AG09319 (cell line): ENCODE data around the gene KRT33A.

Experiments used
- DNase-seq: peaks from one replicate; pipeline ENCODE4 v3.0.0-alpha.2; 2010; ENCODE audit warnings: low read depth; ENCODE audit errors: extremely low read depth
- TF ChIP-seq, protein P1 (sequence below): IDR thresholded peaks from 2 replicates; pipeline ENCODE4 v1.5.1; 2011; ENCODE audit warnings: low read depth, mild to moderate bottlenecking, inconsistent platforms, low read length, moderate library complexity

The KRT33A gene

DNA sequence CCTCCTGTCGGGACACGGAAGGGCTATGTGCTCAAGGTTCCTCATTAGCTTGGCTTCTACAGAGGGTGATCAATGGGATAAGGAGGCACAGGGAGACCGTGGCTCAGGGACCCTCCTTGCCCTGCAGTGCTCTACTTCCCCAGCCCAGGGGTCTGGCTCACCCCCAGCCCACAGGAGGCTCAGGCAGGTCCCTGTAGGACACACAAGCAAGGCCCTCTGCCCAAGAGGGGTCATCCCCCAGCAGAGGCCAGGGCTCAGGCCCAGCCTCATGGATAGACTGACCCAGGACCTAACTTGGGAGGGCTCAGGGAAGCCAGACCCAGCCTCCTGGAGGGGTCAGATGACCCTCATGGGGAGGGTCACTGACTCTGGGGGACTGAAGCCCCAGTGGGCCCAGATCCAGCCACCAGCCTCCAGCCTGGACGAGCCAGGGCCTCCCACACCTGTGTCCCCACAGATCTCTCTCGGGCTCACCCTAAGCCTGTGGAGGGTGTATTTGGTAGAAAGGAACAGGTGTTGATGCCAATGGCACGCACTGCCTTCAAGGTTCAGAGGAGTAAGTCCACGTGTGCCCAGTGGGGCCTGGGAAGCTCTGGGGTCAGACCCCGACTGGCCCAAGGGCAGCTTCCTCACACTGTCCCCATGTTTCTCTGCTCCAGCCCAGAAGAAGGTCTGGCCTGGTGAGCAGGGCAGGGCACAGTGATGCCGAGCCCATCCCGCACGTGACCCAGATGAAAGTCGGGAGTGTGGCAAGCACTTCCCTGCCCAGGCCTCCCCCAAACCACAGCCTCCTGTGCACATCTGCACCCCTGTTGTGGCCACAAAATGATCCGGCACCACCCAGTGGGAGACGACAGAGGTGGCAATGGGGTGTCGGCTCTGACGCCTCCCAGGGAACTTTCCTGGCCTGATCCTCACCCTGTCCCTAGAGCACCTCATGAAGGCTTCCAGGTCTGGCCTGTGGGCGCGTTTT lies 24.2 kb downstream of the KRT33A start:
- no peak for DNase-seq

DNA sequence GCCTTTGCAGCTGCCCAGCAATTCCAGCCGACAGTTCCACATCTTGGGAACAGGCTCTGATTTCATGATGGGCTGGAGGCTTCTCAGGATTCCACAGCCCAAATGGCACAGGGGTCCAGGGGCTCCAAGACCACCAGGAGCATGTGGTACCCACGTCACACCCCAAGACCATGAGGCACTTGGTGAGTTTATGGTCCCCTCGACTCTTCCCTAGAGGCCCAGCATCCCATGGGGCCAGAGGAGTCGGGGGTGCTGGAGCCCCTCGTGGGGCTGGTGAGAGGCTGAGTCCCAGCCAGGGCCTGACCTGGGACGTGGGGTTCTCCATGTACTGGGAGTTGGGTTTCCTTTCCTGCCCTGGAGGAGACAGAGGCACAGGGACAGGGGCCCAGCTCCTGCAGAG lies 25.0 kb downstream of the KRT33A start:
- TF ChIP-seq, protein P1, sequence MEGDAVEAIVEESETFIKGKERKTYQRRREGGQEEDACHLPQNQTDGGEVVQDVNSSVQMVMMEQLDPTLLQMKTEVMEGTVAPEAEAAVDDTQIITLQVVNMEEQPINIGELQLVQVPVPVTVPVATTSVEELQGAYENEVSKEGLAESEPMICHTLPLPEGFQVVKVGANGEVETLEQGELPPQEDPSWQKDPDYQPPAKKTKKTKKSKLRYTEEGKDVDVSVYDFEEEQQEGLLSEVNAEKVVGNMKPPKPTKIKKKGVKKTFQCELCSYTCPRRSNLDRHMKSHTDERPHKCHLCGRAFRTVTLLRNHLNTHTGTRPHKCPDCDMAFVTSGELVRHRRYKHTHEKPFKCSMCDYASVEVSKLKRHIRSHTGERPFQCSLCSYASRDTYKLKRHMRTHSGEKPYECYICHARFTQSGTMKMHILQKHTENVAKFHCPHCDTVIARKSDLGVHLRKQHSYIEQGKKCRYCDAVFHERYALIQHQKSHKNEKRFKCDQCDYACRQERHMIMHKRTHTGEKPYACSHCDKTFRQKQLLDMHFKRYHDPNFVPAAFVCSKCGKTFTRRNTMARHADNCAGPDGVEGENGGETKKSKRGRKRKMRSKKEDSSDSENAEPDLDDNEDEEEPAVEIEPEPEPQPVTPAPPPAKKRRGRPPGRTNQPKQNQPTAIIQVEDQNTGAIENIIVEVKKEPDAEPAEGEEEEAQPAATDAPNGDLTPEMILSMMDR = no peak
- no peak for DNase-seq

More for the DNA sequence above, 24.2 kb downstream of the KRT33A start:
- TF ChIP-seq, protein P1 = no peak

DNA sequence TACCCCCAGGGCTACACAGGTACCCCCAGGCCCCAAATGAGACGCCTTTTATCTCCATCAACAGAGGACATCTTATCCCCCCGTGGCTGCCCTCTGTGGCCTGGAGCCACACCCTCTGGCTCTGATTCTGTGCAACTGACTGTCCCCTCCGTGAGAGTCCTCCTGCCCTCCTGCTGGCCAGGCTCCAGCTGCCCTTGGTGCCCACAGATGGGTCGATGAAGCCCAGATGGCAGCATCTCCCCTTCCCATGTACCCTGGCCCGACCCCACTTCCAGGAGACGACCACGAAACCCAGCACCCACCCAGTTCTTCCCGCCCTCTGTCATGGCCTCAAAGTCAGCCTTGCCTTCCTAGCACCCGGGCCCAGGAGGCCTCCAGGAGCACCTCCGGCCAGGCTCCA lies 25.5 kb downstream of the KRT33A start:
- TF ChIP-seq, protein P1 = no peak
- no peak for DNase-seq

DNA sequence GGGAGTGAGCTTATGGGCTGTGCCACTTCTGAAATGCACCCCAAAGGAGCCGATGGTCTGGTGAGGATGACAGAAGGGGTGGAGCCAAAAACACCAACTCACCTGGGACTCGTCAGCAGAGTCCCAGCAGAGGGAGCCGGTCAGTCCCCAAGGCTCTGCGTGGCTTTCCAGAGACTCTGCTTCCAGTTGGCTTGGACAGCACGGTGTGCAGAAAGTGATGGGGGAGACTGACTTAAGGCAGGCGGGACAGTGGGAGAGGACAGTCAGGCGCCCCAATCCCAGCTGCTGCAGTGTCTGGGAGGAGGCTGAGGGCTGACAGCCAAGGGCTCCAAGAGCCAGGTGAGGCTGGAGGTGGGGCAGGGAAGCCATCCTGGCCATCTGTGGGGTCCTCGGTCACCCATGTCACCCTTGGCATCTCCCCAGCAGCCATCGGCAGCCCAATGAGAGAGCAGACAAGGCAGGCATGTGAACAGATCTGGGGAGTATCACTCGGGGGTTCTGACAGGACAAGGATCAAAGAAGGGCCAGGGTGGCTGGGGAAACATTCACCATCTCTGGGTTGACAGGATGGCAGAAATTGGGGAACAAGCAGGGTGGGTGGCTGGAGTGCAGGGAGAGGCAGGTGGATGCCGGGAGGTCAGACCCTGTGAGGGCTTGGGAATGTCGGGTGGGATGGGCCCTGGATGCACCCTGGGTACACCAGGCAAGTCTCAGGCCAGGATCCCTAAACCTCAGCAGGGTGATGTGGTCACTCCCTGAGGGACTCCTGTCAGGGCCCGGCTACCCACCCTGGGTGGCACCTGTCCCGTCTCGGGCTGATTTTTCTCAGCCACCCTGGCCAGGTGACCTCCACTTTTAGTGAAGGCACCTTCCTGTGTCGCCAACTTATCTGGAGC lies 26.2 kb downstream of the KRT33A start:
- TF ChIP-seq, protein P1 = peak; percentile 5; the same call in 1 of the 2 replicates
- no peak for DNase-seq

DNA sequence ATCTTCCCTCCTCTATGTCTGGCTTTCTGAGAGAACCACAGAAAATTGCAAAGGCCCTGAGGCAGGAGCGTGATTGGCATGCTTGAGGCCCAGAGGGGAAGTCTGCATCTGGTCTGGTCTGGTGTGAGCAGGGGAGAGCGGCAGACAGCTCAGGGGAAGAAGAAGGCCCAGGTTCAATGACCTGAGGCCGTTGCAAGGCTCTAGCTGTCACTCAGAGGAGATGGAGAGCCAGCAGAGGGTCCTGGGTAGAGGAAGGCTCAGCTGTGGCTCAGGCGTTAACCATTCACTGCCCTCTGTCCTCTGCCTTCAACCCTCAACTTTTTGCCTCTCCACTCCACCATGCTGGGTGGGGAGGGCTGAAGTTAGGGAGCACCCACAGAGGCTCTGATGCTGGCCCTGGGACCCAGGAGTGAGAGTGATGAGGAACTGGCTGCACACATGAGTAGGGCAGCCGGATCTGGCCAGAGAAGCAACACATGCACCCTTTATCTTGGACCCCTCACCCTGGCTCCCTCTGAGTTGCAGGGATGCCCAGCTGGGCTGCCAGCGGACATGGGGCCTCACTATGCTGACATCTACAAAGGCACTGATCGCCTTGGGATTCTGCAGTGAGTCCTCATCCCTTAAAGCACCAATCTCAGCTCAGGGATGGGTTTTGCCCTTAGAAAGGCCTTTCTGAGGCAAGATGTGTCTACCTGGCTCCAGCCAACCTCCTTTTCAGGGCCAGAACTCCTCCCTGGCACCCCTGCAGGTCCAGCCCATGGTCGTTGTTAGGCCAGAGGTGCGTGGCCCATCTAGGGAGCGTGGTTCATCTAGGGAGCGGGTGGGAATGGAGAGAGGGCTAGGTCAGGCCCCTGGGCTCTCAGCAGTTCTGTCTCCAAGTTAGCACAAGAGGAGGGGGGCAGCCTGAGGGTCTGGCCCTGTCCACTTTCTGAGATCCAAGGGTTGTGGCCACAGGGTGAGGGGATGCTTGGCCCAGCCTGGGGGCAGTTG lies 27.4 kb downstream of the KRT33A start:
- no peak for DNase-seq
- TF ChIP-seq, protein P1 = no peak

DNA sequence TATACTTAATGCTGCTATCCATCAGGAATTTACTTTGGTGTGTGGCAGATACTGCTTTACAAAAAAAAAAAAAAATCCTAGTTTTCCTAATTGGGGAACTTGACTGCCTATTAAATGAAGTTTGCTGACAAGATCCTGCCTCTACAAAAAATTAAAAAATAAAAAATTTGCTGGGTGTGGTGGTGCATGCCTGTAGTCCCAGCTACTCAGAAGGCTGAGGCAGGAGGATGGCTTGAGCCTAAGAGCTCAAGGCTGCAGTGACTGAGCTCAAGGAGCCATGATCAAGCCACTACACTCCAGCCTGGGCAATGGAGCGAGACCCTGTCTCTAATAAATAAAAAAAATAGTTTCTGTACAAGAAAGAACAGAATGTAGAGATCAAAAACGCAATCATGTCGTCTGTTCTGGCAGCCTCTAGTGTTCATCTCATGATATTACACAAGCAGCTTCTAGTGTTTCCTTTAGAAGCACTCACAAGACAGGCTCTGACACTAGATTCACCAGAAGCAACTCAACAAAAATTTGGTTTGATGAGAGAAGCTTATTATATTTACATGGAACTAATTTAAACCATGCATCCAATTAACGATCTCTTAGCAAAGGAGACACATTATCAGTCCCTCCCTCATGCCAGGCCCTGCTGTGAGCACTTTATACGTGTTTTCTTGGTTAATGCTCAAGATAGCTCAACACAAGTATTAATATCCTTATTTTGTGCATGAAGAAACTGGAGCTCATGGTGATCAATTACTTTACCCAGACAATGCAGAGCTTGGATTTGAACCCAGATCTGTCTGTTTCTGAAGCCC lies 28.3 kb downstream of the KRT33A start:
- peak; percentile 44 for DNase-seq
- TF ChIP-seq, protein P1 = peak; percentile 90
